ENCODE results near the gene CERS6.

Gene CERS6

GRCh38 chr2:168438553-168438952, 17.5 kb upstream of the CERS6 start:
- no peak for TF ChIP-seq TARDBP (IDR thresholded peaks at IDR 0.05)
- TF ChIP-seq ELF4 (IDR thresholded peaks at IDR 0.05) = no peak
- no peak for TF ChIP-seq HDGF (IDR thresholded peaks at IDR 0.05; ENCODE audit: borderline replicate concordance)
- TF ChIP-seq ZNF384 (IDR thresholded peaks at IDR 0.05) = no peak
- TF ChIP-seq L3MBTL2 (conservative IDR thresholded peaks at IDR 0.05) = no peak
- no peak for TF ChIP-seq PKNOX1 (IDR thresholded peaks at IDR 0.05)
- ChIA-PET POLR2A (no interaction called here), CTCF (no interaction called here)
- DNase-seq (ENCODE audit: extremely low spot score) = no peak

- TF ChIP-seq HDGF (IDR thresholded peaks at IDR 0.05; ENCODE audit: borderline replicate concordance) = no peak
- ChIA-PET POLR2A (no interaction called here), CTCF (no interaction called here)
- no peak for DNase-seq (ENCODE audit: extremely low spot score)
These were observed 16.5 kb upstream of the CERS6 start for GRCh38 chr2:168439536-168439935.

GRCh38 chr2:168441214-168441872, 14.7 kb upstream of the CERS6 start:
- ChIA-PET POLR2A (no interaction called here), CTCF (no interaction called here)
- DNase-seq (ENCODE audit: extremely low spot score) = no peak
- TF ChIP-seq TARDBP (IDR thresholded peaks at IDR 0.05) = no peak
- TF ChIP-seq SP1 (IDR thresholded peaks at IDR 0.05) = no peak
- no peak for TF ChIP-seq CTBP1 (IDR thresholded peaks at IDR 0.05; ENCODE audit: borderline replicate concordance)
- no peak for TF ChIP-seq ZNF384 (IDR thresholded peaks at IDR 0.05)
- TF ChIP-seq SUZ12 (IDR thresholded peaks at IDR 0.05) = no peak
- no peak for TF ChIP-seq ELF4 (IDR thresholded peaks at IDR 0.05)
- TF ChIP-seq FOXK2 (IDR thresholded peaks at IDR 0.05) = no peak
- no peak for TF ChIP-seq PKNOX1 (IDR thresholded peaks at IDR 0.05)
- TF ChIP-seq NFRKB (IDR thresholded peaks at IDR 0.05) = no peak
- TF ChIP-seq FOXM1 (IDR thresholded peaks at IDR 0.05; ENCODE audit: borderline replicate concordance) = no peak
- TF ChIP-seq FOXA1 (IDR thresholded peaks at IDR 0.05) = no peak
- TF ChIP-seq LEF1 (IDR thresholded peaks at IDR 0.05; ENCODE audit: borderline replicate concordance) = no peak
- no peak for TF ChIP-seq BHLHE40 (IDR thresholded peaks at IDR 0.05; ENCODE audit: borderline replicate concordance)
- TF ChIP-seq L3MBTL2 (conservative IDR thresholded peaks at IDR 0.05) = no peak
- TF ChIP-seq ARNT (IDR thresholded peaks at IDR 0.05) = no peak
- TF ChIP-seq HDGF (IDR thresholded peaks at IDR 0.05; ENCODE audit: borderline replicate concordance) = no peak

GRCh38 chr2:168443818-168444217, 12.3 kb upstream of the CERS6 start:
- ChIA-PET POLR2A (no interaction called here), CTCF (no interaction called here)
- TF ChIP-seq ZNF384 (IDR thresholded peaks at IDR 0.05) (no peak), TARDBP (IDR thresholded peaks at IDR 0.05) (no peak), LEF1 (IDR thresholded peaks at IDR 0.05; ENCODE audit: borderline replicate concordance) (no peak), ARNT (IDR thresholded peaks at IDR 0.05) (no peak), L3MBTL2 (conservative IDR thresholded peaks at IDR 0.05) (no peak), HDGF (IDR thresholded peaks at IDR 0.05; ENCODE audit: borderline replicate concordance) (no peak), FOXA1 (IDR thresholded peaks at IDR 0.05) (no peak), NFRKB (IDR thresholded peaks at IDR 0.05) (no peak), PKNOX1 (IDR thresholded peaks at IDR 0.05) (no peak), FOXM1 (IDR thresholded peaks at IDR 0.05; ENCODE audit: borderline replicate concordance) (no peak), CTBP1 (IDR thresholded peaks at IDR 0.05; ENCODE audit: borderline replicate concordance) (no peak), FOXK2 (IDR thresholded peaks at IDR 0.05) (no peak), ELF4 (IDR thresholded peaks at IDR 0.05) (no peak), SUZ12 (IDR thresholded peaks at IDR 0.05) (no peak), SP1 (IDR thresholded peaks at IDR 0.05) (no peak), BHLHE40 (IDR thresholded peaks at IDR 0.05; ENCODE audit: borderline replicate concordance) (no peak)
- no peak for DNase-seq (ENCODE audit: extremely low spot score)

GRCh38 chr2:168445960-168446359, 10.1 kb upstream of the CERS6 start:
- ChIA-PET CTCF (no interaction called here), POLR2A (no interaction called here)
- TF ChIP-seq ARNT (IDR thresholded peaks at IDR 0.05) (no peak), ZNF384 (IDR thresholded peaks at IDR 0.05) (no peak), L3MBTL2 (conservative IDR thresholded peaks at IDR 0.05) (no peak), CTBP1 (IDR thresholded peaks at IDR 0.05; ENCODE audit: borderline replicate concordance) (no peak), FOXK2 (IDR thresholded peaks at IDR 0.05) (no peak), LEF1 (IDR thresholded peaks at IDR 0.05; ENCODE audit: borderline replicate concordance) (no peak), FOXM1 (IDR thresholded peaks at IDR 0.05; ENCODE audit: borderline replicate concordance) (no peak), TARDBP (IDR thresholded peaks at IDR 0.05) (no peak)

GRCh38 chr2:168448980-168449379, 7.1 kb upstream of the CERS6 start:
- CTCF ChIA-PET = no interaction called here
- POLR2A ChIA-PET = no interaction called here

More at GRCh38 chr2:168445960-168446359, 10.1 kb upstream of the CERS6 start:
- DNase-seq (ENCODE audit: extremely low spot score) = no peak

More at GRCh38 chr2:168448980-168449379, 7.1 kb upstream of the CERS6 start:
- DNase-seq (ENCODE audit: extremely low spot score) = no peak
- TF ChIP-seq SP1 (IDR thresholded peaks at IDR 0.05) (no peak), LEF1 (IDR thresholded peaks at IDR 0.05; ENCODE audit: borderline replicate concordance) (no peak), FOXK2 (IDR thresholded peaks at IDR 0.05) (no peak), TARDBP (IDR thresholded peaks at IDR 0.05) (no peak), HDGF (IDR thresholded peaks at IDR 0.05; ENCODE audit: borderline replicate concordance) (no peak), CTBP1 (IDR thresholded peaks at IDR 0.05; ENCODE audit: borderline replicate concordance) (no peak), ELF4 (IDR thresholded peaks at IDR 0.05) (no peak), FOXA1 (IDR thresholded peaks at IDR 0.05) (no peak), SUZ12 (IDR thresholded peaks at IDR 0.05) (no peak), FOXM1 (IDR thresholded peaks at IDR 0.05; ENCODE audit: borderline replicate concordance) (no peak), BHLHE40 (IDR thresholded peaks at IDR 0.05; ENCODE audit: borderline replicate concordance) (no peak), ARNT (IDR thresholded peaks at IDR 0.05) (no peak), ZNF384 (IDR thresholded peaks at IDR 0.05) (no peak), NFRKB (IDR thresholded peaks at IDR 0.05) (no peak), L3MBTL2 (conservative IDR thresholded peaks at IDR 0.05) (no peak), PKNOX1 (IDR thresholded peaks at IDR 0.05) (no peak)

Measured in HEK293T (cell line).